ENCODE results near the gene ZNF106. TPM values are rescaled to one million over a fixed set of nuclear protein-coding genes. Genes with fewer than 3 reads are reported as not detected.

Gene ZNF106
- total RNA-seq, 1 donor from 2014 or later = 39.1 TPM

DNA sequence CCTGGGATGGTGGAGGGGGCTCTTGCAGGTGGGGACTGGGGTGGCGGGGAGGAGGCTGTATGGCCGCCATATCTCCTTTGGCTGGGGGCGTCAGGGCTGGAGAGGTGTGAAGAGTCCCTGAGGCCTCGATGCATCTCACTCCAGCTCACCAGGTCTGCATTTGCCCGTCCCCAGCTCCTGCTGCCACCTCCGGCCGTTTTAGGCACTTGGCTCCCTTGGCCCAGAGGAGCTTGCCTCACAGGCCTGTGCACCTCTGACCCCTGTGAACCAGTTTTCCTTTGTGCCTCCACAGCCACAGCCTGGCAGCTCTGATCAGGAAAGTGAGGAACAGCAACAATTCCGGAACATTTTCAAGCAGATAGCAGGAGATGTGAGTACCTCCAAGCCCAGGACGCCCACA lies 81.9 kb downstream of the ZNF106 start:
- FAIRE-seq = no peak
- no peak for DNase-seq (ENCODE audit: low spot score in 2 of 2)

DNA sequence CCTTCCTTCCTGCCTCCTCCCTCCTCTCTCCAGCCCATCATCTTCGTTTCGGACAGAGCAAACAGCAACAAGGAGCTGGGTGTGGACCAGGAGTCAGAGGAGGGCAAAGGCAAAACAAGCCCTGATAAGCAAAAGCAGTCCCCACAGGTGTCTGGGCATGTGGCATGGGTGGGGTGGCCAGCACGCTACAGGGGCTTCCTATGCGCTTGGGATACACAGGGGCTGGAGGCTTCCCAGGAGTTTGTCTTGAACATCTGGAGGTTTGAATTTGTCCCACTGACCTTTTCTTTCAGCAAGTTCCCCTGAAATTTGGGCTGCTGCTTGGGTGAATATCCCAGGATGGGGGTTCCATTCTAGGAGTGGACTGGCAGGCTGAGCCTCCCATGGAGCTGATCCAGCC lies 82.8 kb downstream of the ZNF106 start:
- FAIRE-seq = no peak

DNA sequence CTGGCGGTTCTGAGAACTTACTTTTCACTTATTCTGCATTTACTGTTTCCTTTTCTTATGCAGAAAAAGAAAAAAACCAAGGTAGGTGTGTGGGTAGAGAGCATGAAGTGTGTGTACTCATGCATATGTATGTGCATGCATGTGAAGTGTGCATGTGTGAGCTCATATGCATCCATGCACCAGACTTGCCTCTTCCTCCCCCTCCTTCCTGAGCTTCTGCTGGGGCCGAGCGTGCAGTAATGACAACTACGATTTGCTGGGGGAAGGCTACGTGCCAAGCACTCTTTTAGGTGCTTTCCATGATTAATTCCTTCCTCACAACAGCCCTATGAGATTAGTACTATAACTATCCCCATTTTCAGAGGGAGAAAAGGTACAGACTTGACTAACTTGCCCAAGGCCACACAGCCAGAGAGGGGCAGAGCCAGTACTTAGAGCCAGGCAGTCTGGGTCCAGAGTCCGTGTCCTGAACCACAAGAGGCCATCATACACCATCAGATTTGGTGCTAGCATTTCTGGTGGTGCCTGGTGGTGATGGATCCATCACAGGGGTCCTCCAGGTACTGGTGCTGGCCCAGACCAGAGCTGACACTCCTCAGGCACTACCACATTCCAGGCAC lies 85.0 kb downstream of the ZNF106 start:
- no peak for FAIRE-seq
- DNase-seq (ENCODE audit: low spot score in 2 of 2) = peak in 1 of 2 donors; percentile 30

More for the DNA sequence above, 82.8 kb downstream of the ZNF106 start:
- no peak for DNase-seq (ENCODE audit: low spot score in 2 of 2)

DNA sequence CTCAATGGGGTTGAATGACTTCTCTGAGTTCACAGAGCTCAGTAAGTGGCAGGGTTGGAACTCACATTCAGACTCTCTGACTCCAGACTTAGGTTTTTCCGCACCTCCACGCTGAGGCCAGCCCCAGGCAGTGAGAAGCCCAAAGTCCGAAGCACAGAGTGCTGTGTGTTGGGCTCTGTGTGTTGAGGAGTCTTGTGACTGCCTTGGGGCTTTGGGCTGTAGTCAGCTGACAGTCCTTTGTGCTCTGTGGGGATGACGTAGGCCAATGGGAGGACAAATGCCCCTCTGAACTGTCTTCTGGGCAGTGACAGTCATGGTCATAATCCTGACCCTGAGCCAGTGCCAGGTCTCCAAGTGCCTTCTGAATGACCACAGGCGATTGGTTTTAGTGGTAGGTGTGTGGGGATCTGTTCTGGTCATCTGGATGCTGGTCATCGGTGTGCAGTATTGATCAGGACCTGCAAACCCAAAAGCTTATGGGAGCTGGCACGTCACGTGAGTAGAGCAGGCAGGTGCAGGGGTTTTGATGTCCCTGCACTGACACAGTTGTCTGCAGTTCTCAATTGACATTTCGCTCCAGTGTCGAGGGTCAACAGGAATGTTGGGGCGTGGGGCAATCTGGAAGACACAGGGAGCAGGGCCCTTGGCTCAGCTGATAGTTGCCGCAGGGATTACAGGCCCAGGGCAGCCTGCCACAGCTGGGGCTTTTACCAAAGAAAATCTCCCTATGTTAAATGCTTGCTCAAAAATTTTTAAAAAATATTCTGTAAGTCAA lies 86.3 kb downstream of the ZNF106 start:
- FAIRE-seq (no peak), DNase-seq (ENCODE audit: low spot score in 2 of 2) (peak; percentile 49 to 60)

DNA sequence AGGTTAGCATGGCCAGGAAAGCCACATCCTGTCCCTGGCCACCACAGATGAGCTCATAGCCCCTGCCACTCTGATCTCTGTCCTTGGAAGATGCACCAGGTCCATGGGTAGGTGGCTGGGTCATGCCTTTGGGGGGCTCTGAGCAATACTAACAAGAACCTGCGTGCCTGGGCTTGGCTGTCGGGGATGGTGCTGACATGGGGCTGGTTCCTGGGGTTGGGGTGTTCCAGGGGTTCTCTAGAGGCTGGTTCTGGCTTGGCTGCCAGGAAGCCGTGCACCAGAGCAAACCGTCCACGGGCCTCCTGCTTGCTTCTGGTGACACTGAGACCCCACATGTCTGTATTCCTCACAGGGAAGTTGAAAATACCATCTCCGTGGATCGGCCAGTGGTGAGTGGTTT lies 87.6 kb downstream of the ZNF106 start:
- DNase-seq (ENCODE audit: low spot score in 2 of 2) = no peak
- FAIRE-seq = no peak

DNA sequence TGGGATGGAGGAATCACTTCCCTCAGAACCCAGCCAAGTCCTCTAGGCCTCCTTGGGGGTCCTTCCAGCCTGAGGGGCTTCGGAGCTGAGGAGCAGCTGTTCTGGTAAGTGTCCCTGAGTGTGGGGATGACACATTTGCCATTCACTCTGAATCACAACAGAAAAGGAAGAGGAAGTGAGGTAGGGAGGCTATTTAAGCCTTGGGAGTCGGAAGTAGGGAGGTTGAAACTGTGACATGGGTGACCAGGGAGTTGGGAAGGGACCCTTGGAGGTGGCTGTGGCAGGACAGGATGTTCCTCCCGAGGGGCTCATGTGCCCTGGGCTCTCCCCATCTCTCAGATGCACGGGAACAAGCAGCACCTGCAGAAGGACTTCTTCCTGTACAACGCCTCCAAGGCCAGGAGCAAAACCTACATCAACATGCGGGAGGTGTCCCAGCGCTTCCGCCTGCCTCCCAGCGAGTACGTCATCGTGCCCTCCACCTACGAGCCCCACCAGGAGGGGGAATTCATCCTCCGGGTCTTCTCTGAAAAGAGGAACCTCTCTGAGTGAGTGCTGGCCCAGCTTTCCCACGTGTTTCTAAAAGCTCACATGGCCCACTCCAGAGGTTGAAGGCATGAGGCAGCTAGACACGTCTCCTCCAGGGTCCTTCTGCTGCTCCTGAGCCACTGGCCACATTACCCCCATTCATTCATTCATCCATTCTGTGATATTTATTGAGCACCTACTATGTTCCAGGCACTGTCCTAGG lies 88.3 kb downstream of the ZNF106 start:
- DNase-seq (ENCODE audit: low spot score in 2 of 2) (no peak), FAIRE-seq (no peak)

DNA sequence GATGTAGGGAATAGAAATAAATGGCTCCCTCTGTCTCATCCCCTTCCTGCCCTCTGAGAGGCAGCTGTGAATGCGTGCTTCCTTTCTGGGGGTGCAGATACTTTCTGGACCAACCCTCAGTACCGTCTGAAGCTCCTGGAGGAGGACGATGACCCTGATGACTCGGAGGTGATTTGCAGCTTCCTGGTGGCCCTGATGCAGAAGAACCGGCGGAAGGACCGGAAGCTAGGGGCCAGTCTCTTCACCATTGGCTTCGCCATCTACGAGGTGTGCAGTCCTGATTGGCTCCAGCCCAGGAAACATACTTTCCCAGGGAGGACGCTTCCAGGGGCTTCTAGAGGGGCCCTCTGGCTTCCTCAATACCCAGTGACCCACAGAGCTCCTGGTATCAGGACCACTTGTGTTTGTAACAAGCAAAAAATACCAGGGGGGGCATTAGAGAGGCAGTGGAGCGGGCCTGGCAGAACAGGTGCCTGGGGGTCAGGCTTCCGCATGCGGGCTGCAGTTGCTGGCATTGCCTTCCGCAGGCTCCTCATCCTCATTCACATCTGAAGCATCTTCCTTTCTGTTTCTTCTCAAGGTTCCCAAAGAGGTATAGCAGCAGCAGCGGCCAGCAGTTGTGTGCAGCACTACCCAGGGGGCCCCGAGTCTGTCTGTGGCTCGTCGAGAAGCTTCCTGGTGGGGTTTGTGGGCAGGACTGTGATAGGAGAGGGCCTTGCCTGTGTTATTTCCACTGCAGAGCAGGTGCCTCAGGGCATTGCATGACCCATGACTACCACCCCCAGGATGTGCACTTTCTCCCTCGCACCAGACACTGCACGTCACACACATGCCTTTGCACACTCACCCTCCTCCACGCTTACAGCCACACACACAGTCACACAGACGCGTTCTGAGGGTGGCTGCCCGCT lies 89.1 kb downstream of the ZNF106 start:
- no peak for FAIRE-seq
- no peak for DNase-seq (ENCODE audit: low spot score in 2 of 2)

DNA sequence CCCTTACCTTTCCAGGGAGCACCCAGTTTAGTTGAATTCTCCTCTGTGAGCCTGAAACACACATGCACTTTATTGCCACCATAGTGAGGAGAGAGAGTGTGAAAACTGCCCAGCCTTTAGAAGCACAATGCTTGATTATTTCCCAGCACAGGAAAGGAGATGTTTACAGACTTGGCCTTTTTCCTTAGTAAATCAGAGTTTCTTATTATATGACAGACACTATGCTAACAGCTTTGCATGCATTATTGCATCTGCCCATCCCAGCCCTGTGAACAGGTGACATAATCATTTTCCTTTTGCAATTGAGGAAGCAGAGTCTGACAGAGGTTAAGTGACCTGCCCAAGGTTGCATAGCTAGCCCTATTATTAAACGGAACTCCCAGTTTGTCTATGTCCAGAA lies 95.1 kb downstream of the ZNF106 start:
- DNase-seq (ENCODE audit: low spot score in 2 of 2) (no peak), FAIRE-seq (no peak)

DNA sequence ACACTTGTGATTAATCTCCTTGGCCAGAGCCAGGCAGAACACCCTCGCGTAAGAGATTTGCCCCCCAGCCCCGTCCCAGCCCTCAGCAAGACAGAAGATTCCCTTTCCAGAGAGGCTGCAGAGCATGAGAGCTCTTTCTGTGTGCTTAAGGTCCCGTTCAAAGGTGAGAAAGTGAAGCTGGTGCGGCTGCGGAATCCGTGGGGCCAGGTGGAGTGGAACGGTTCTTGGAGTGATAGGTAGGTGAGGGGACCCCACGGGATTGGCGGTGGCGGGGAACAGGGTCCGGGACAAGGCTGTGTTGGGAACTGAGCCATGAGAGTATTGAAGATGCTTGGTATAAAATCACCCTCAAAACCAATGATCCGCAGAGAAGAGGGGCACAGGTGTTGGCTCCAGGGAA lies 96.8 kb downstream of the ZNF106 start:
- FAIRE-seq = no peak
- no peak for DNase-seq (ENCODE audit: low spot score in 2 of 2)

DNA sequence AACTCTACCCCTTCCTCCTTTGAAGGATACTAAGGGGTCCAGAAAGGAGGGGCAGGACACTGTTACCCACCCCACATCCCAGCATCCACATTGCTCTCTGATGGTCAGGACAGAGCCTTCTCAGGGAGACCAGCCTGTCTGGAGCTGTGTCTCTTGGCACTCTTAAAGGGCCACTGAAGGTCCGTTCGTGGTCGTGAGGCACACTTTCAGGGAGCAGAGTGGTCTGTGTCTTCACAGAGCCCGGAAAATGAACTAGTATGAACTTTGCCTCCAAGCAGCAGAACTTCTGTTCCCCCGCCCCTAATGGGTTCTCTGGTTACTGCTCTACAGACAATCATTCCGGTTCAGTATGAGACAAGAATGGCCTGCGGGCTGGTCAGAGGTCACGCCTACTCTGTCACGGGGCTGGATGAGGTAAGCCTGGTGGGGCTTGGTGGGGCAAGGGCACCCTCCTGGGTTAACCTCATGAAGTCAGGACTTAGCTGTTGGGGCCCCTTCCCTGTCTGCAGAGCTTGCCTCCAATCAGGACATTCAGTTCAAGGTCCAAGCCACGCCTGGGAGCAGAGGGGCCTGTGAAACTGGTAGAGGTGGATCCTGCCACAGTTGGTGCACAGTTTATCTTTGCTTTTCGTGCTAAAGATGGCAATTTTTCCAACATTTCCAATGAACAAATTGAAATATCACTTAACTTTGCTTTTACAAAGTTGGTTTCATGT lies 98.5 kb downstream of the ZNF106 start:
- DNase-seq (ENCODE audit: low spot score in 2 of 2) = no peak
- FAIRE-seq = no peak

DNA sequence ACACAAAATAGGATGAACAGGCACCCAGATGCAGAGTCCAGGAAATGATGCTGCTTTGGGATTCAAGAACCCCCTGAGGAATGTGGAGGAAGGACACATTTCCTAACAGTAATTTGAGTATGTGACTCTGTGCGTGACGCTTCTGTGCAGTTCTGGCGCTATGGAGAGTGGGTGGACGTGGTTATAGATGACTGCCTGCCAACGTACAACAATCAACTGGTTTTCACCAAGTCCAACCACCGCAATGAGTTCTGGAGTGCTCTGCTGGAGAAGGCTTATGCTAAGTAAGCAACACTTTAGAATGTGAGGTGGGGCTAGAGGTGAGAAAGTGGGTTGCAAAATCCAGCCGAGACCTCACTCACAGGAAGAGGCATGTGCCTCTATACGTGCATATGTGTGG lies 103.3 kb downstream of the ZNF106 start:
- DNase-seq (ENCODE audit: low spot score in 2 of 2) (no peak), FAIRE-seq (no peak)

DNA sequence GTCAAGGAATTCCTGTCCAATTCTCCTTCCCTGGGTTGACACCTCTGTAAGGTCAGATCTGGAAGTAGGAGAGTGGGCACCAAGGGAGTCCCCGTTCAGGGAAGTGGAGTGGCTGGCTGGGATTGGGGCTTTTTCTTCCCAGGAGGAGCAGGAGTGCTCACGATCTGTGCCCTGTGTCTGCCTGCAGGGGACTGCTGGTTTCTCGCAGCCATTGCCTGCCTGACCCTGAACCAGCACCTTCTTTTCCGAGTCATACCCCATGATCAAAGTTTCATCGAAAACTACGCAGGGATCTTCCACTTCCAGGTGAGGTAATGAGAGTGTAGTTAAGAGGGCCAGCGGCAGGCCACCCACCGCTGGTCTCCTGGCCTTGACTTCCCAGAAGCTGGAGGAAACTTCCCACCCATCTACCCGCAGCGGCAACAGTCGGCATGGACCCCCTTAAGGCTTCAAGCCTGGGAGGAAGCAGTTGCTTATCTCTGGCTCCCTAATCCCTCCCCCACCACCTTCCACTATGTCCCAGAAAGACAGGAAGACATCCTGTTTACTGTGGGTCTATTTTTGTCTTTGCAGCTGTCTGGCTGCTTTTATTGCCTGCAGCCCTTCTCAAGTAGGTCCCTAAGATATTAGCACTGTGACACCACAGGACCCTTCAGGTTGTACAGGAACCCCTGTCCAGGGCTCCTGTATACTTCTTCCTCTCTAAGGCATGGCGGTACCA lies 104.8 kb downstream of the ZNF106 start:
- FAIRE-seq (no peak), DNase-seq (ENCODE audit: low spot score in 2 of 2) (no peak)

DNA sequence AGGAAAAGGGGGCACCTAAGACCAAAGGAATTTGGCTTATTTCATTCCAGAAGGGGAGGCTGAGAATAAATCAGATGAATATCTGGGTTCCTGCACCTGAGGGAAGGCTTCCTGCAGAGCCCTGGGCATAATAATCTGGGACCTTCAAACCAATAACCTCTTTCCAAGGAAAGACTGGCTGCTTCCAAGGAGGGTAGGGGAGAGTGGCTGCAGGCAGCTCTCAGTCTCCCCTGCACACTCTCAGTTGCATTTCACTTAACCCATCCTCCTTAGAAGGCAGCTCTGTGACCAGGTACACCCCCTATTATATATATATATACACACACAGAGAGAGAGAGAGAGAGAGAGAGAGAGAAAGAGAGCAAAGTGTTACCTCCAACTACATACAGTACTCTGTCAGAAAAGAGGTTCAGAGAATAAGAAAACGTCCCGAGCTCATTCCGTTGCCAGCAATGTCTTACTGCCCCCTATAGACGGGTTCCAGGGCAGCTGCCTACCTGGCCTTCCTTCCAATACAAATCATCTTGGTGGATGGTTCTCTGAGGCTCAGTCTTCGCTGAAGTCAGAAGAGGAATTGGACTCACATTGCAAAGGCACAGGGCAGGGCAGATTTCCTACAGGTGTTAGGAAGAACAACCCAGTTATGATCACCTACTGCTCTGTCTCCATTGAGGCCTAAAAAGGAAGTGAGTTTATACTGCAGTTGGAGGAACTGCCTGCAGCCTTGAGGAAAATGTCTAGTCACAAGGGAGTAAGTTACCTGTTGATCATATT lies 105.5 kb downstream of the ZNF106 start:
- DNase-seq (ENCODE audit: low spot score in 2 of 2) = no peak
- FAIRE-seq = no peak

DNA sequence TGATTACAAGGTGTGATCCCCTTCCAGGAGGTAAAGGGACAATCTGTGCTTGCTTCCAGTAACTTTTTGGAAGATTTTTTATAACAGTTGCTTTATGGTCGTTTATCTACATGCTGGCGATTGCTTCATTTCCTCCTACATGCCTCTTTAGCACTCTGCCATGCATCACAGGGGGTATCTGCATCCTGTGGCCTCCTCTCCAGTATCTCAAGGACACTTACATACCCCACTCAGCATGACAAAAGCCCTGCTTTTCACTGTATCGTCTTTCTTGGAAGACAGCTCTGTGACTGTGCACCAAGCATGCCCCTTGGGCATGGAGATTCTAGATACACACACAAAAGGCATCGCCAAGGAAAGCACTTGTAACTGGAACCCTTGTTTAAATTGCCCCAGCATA lies 106.3 kb downstream of the ZNF106 start:
- DNase-seq (ENCODE audit: low spot score in 2 of 2) (no peak), FAIRE-seq (no peak)

DNA sequence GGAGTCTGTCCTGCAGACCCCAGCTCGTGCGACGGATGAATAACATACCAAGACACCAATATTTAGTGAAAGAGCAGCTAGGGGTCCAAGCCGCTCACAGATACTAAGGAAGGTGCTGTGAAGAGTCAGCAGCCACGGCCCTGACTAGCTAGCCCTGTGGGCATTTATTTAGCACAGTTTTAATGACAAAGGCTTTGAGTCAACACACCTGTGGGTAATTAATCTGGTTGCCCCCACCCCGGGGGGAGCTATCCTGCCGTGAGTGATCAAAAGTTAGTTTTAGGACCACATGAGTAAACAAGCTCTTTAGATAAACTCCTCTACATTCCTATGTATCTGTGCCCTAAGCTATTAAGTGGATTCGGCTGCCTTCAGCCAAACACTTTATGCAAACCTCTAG lies 112.9 kb downstream of the ZNF106 start:
- FAIRE-seq (no peak), DNase-seq (ENCODE audit: low spot score in 2 of 2) (no peak)

DNA sequence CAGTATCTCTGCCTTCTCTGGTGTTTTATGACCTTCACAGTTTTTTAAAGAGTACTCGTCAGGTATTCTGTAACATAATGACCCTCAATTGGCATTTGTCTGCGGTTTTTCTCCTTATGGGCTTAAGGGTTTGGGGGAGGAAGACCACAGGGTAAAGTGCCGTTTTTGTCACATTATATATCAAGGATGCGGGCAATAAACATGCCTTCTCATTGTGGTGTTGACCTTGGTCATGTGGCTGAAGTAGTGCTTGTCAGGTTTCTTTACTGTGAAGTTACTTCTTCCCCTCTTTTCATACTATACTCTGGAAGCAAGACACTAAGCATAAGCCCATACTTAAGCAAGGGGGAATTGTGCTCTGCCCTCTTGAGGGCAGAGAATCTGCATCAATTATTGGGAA lies 115.0 kb downstream of the ZNF106 start:
- FAIRE-seq (no peak), DNase-seq (ENCODE audit: low spot score in 2 of 2) (no peak)

DNA sequence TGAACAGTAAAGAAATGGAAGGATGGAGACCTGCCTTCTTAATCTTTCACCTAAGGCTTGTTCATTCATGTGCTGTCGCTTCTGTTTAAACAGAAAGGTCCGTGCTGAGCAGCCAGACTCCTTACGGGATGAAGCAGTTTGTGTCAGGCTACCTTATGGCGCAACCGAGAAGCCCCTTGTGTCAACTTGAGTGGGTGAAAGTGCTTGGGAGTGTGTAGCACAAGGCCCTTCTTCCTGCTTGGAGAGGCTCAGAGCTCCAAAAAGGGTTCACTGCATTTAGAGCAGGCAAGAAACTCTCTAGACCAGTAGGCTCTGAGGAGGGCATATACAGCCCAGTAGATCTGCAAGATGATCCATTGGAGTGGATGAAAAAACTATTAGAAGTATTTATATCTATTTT lies 115.7 kb downstream of the ZNF106 start:
- no peak for FAIRE-seq
- no peak for DNase-seq (ENCODE audit: low spot score in 2 of 2)

DNA sequence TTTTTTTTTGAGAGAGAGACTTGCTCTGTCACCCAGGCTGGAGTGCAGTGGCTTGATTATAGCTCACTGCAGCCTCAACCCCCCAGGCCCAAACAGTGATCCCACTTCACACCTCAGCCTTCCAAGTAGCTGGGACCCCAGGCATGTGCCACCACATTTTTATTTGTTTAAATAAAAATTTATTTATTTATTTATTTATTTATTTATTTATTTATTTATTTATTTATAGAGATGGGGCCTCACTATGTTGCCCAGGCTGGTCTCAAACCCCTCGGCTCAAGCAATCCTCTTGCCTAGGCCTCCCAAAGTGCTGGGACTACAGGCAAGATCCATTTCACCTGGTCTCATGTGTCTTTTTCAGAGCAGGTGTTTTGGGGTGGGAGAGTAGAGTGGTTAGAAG lies 116.1 kb downstream of the ZNF106 start:
- FAIRE-seq = no peak
- DNase-seq (ENCODE audit: low spot score in 2 of 2) = no peak

DNA sequence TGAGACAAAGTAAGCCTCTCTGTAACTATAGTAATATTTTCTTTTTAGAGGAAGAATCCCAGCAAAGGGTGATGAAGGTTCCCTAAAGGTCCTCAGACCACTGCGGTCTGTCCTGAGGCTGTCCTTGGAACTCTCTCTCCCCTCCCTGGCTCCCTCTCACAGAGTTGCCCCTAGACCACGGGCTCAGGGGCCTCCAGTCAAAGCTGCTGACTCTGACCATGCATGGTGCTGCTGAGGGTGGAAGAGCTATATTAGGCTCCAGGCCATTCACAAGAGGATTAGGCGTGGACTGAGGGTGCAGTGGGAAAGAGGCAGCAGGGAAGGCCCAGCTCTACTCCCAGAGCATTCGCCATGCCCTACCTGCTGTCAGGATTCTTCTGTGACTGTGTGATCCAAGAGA lies 117.0 kb downstream of the ZNF106 start:
- FAIRE-seq (no peak), DNase-seq (ENCODE audit: low spot score in 2 of 2) (no peak)
